Endothelial cell of umbilical vein (primary cell): Measurements from ENCODE around the gene MAP1B. TPM values are rescaled to one million over a fixed set of nuclear protein-coding genes. Genes with fewer than 3 reads are reported as not detected.

ENCODE experiments used
- BruUV-seq: library from RNA; stranded (reverse); fragments of 400-500 nt; replicated peaks from 2 replicates; lab custom pipeline; 2021; lab: Mats Ljungman, UMichigan
- CTCF ChIA-PET: fragments of 300-600, 350-600 bp; sonication (Branson Sonifier 250); formaldehyde crosslinking; loops from one replicate; lab custom pipeline; 2021; ENCODE audit warnings: antibody characterized with exemption, inconsistent platforms; lab: Charles Lee
- POLR2A ChIA-PET: fragments of 300-600, 350-600 bp; sonication (Branson Sonifier 250); formaldehyde crosslinking; loops from one replicate; lab custom pipeline; 2021; ENCODE audit warnings: antibody characterized with exemption, inconsistent platforms; lab: Charles Lee
- DNase-seq: peaks from one replicate; pipeline ENCODE4 v3.0.0-alpha.2; 2011; ENCODE audit warnings: low read depth, low spot score
- FAIRE-seq: peaks from 2 replicates; lab custom pipeline; 2011; peaks lifted over from hg19 to GRCh38; lab: Jason Lieb, UNC
- H2AFZ ChIP-seq: 2 replicates; pipeline ENCODE4 v1.6.0; 2012; ENCODE audit warnings: low read depth, low read length, control low read depth, inconsistent platforms
- H3K27ac ChIP-seq: 2 replicates; pipeline ENCODE4 v1.5.1; 2011; ENCODE audit warnings: low read depth, mild to moderate bottlenecking, control low read depth, low read length, moderate library complexity; ENCODE audit not compliant: insufficient read depth
- H3K27me3 ChIP-seq, 2 experiments: 2 replicates each; pipeline versions ENCODE4 v1.6.0 to v1.6.1; 2011; ENCODE audit warnings: low read length in 2 of 2, mixed read lengths in 1 of 2; ENCODE audit not compliant: control insufficient read depth in 2 of 2, insufficient read depth in 2 of 2
- H3K36me3 ChIP-seq, 2 experiments: 2 replicates in 1 of 2; 3 replicates in 1 of 2; pipeline ENCODE4 v1.5.1; 2011; ENCODE audit warnings: low read length in 2 of 2, mild to moderate bottlenecking in 1 of 2, moderate library complexity in 1 of 2; ENCODE audit not compliant: control insufficient read depth in 2 of 2, insufficient read depth in 2 of 2; ENCODE audit errors: extremely low read depth in 1 of 2
- H3K4me1 ChIP-seq: 3 replicates; pipeline ENCODE4 v1.5.1; 2011; ENCODE audit warnings: mild to moderate bottlenecking, low read length; ENCODE audit not compliant: control insufficient read depth, insufficient read depth; ENCODE audit errors: extremely low read depth
- H3K4me2 ChIP-seq: 2 replicates; pipeline ENCODE4 v1.6.1; 2011; ENCODE audit warnings: low read length, control low read depth, mixed read lengths; ENCODE audit not compliant: insufficient read depth
- H3K4me3 ChIP-seq, 3 experiments: fragments of 200-600 bp in 1 of 3; sonication (generic), shearing (Covaris generic) in 1 of 3; replicated peaks in 1 of 3; 2 replicates each; pipeline ENCODE4 v1.5.1; 2011 to 2016; ENCODE audit warnings: control low read depth in 3 of 3, low read length in 3 of 3, mild to moderate bottlenecking in 2 of 3, inconsistent platforms in 1 of 3, low read depth in 1 of 3, moderate library complexity in 1 of 3; ENCODE audit not compliant: insufficient read depth in 1 of 3
- H3K79me2 ChIP-seq: 2 replicates; pipeline ENCODE4 v1.6.0; 2012; ENCODE audit warnings: low read length, inconsistent platforms; ENCODE audit not compliant: control insufficient read depth, insufficient read depth
- H3K9ac ChIP-seq: replicated peaks from 2 replicates; pipeline ENCODE3; 2011; ENCODE audit warnings: low read length, control low read depth; ENCODE audit not compliant: insufficient read depth; ENCODE audit errors: extremely low read depth
- H3K9me1 ChIP-seq: replicated peaks from 3 replicates; pipeline ENCODE4 v1.6.0; 2011; ENCODE audit warnings: mild to moderate bottlenecking, low read length; ENCODE audit not compliant: control insufficient read depth, insufficient read depth; ENCODE audit errors: extremely low read depth
- H3K9me3 ChIP-seq: replicated peaks from 2 replicates; pipeline ENCODE4 v1.5.1; 2012; ENCODE audit warnings: low read length, inconsistent platforms; ENCODE audit not compliant: control insufficient read depth, insufficient read depth
- H4K20me1 ChIP-seq: replicated peaks from 2 replicates; pipeline ENCODE3; 2011; ENCODE audit warnings: mild to moderate bottlenecking, low read length; ENCODE audit not compliant: control insufficient read depth, insufficient read depth; ENCODE audit errors: extremely low read depth
- EZH2 ChIP-seq: IDR thresholded peaks from 2 replicates; pipeline ENCODE4 v1.6.1; 2012; ENCODE audit warnings: borderline replicate concordance, low read depth, mild to moderate bottlenecking, moderate library complexity, low read length, inconsistent platforms; ENCODE audit not compliant: severe bottlenecking
- FOS ChIP-seq: IDR thresholded peaks from 2 replicates; pipeline ENCODE4 v1.6.1; 2011; ENCODE audit warnings: mild to moderate bottlenecking, low read length, moderate library complexity, borderline replicate concordance; ENCODE audit not compliant: insufficient read depth
- GATA2 ChIP-seq: IDR thresholded peaks from 2 replicates; pipeline ENCODE4 v1.7.0; 2011; ENCODE audit warnings: low read depth, mild to moderate bottlenecking, moderate library complexity, mixed read lengths, low read length; ENCODE audit not compliant: insufficient read length, insufficient read depth
- JUN ChIP-seq: IDR thresholded peaks from 2 replicates; pipeline ENCODE4 v1.6.1; 2011; ENCODE audit warnings: borderline replicate concordance, low read depth; ENCODE audit not compliant: insufficient read length, insufficient read depth
- MYC ChIP-seq: IDR thresholded peaks from one replicate; pipeline ENCODE4 v1.6.1; 2011; ENCODE audit warnings: mild to moderate bottlenecking, low read depth, low read length
- POLR2A ChIP-seq: IDR thresholded peaks from 2 replicates; pipeline ENCODE4 v1.6.1; 2012; ENCODE audit warnings: low read depth, mild to moderate bottlenecking, control low read depth, low read length
- POLR2AphosphoS5 ChIP-seq: IDR thresholded peaks from 2 replicates; pipeline ENCODE4 v1.6.1; 2012; ENCODE audit warnings: low read depth, mild to moderate bottlenecking, control low read depth, low read length, moderate library complexity; ENCODE audit not compliant: insufficient read depth
- dilution Hi-C: fragments of 300-500 bp; cut with MboI; formaldehyde crosslinking; loops from one replicate; pipeline ENCODE4 v1.15.0; 2019; ENCODE audit warnings: low sequenced_read_pairs; ENCODE audit not compliant: extremely low pct_ligation_motif_present
- intact Hi-C: fragments of 100-400 bp; cut with micrococcal nuclease; formaldehyde crosslinking; loops from one replicate; pipeline ENCODE4 v1.10.0; 2022
- polyA plus RNA-seq, 4 experiments: library from polyadenylated mRNA; depleted of rRNA in 3 of 4; stranded (reverse) in 3 of 4; unstranded in 1 of 4; fragments of >200 nt; gene quantifications; 2 replicates each; pipeline versions ENCODE4 v1.2.1 to v1.2.3, GENCODE V29; 2011 to 2012; ENCODE audit warnings: missing spikeins in 1 of 4
- total RNA-seq: library from RNA; stranded (reverse); gene quantifications from 2 replicates; pipeline ENCODE4 v1.2.3, GENCODE V29; 2021
- TF ChIP-seq, protein P1 (sequence below): IDR thresholded peaks from 2 replicates; pipeline ENCODE4 v1.6.1; 2011; ENCODE audit not compliant: insufficient read depth, insufficient read length
- TF ChIP-seq, protein P2 (sequence below), 2 donors: IDR thresholded peaks; 1 replicate in 1 of 2; 2 replicates in 1 of 2; pipeline ENCODE4 v1.5.1; 2011; ENCODE audit warnings: low read length in 2 of 2, mild to moderate bottlenecking in 2 of 2, moderate library complexity in 2 of 2, control low read depth in 1 of 2, inconsistent platforms in 1 of 2, low read depth in 1 of 2; ENCODE audit not compliant: insufficient read depth in 1 of 2; ENCODE audit errors: extremely low read depth in 1 of 2

MAP1B gene
- total and polyA plus RNA-seq, 2 donors (not counting 3 experiments of a cell fraction or from before 2014, with no cell fraction given): 55.9 to 263 TPM

DNA sequence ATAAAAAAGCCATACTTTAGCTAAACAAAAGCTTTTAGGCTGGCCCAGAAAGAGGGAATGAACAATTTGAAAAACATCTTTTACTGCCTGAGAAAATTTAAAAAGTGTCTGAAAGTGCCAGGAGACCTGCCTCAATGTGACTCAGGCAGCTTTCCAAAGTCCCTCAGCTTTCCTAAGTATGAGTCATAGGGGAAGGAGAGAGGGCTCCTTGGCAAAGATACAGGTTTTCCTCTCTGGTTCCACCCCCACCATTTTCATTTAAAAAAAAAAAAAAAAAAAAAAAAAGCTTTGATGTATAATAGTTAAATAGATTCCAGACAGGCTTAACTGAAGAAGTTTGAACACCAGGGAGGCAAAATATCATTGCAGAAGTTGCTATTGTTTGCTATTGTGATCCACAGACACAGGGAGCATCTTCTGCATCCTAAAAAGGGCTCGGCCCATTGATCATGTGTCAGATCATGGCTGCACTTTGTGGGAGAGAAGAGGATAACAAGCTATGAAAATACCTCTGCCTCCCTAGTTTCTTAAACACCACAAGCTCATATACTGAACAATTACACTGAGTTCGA, 141.2 kb downstream of the MAP1B start:
- no peaks in the 10 kb centered on the region for H3K36me3 ChIP-seq
- peak overlapping the region; percentile 63 for H3K9ac ChIP-seq
- H3K9me1 ChIP-seq: no peaks in the 10 kb centered on the region
- POLR2A ChIA-PET: interaction anchor here (0.6 to 1.1 kb wide), 5 partner anchors 15 to 62 kb away, joined by 3 to 5 read pairs (median 4); no protein-coding TSS in a partner anchor
- H3K9me3 ChIP-seq: no peaks in the 10 kb centered on the region
- no peak overlapping the region for H2AFZ ChIP-seq
- peak overlapping the region; percentile 88 for H3K27ac ChIP-seq
- peak overlapping the region in 1 of 3 experiments; percentile 0 for H3K4me3 ChIP-seq
- H4K20me1 ChIP-seq: no peaks in the 10 kb centered on the region
- TF ChIP-seq, protein P1, sequence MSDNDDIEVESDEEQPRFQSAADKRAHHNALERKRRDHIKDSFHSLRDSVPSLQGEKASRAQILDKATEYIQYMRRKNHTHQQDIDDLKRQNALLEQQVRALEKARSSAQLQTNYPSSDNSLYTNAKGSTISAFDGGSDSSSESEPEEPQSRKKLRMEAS: no peak
- TF ChIP-seq JUN (peak; percentile 93), POLR2AphosphoS5 (peak; percentile 34), FOS (peak; percentile 96), POLR2A (no peak), GATA2 (peak; percentile 24)
- peak overlapping the region; percentile 74 for H3K4me2 ChIP-seq
- BruUV-seq: no TSS peak
- peak; percentile 85 for FAIRE-seq
- H3K79me2 ChIP-seq: peaks cover 12% of the 10 kb centered on the region
- H3K4me1 ChIP-seq: peaks cover 79% of the 10 kb centered on the region
- intact Hi-C loops: loop anchor here (5.0 to 10.0 kb wide), 3 partner anchors 96 to 596 kb away; partner anchors contain the start of gene MAP1B
- no peaks in the 10 kb centered on the region for H3K27me3 ChIP-seq
- dilution Hi-C loops: no loop called here
- CTCF ChIA-PET: interaction anchor here (0.7 to 3.7 kb wide), 16 partner anchors 9 to 465 kb away, joined by 3 to 19 read pairs (median 5); partner anchors contain the start of genes MRPS27 and PTCD2
- peak; percentile 97 for DNase-seq

DNA sequence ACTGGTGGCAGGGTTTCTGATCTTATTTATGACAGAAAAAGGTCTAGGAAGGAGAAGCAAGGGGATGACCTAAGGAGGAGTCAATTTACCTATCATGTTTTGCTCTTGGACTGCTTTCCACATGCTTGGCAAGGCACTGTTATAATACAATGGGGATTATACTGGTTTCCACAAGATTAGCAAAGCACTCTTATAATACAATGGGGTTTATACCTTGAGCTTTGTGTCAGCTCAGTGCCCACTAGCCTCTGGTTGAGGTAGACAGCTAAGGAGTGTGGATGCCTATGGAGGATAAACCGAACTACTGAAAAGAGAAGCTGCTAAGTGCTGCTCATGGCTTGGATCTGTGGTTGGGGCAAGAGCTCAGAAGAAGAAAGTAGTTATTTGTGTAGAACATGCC, 144.1 kb downstream of the MAP1B start:
- Histone ChIP-seq H3K4me1 (peaks cover 83% of the 10 kb centered on the region), H3K4me3 (no peak overlapping the region), H2AFZ (no peak overlapping the region), H3K9ac (no peak overlapping the region), H3K36me3 (no peaks in the 10 kb centered on the region), H3K9me1 (no peaks in the 10 kb centered on the region), H3K4me2 (no peak overlapping the region), H3K27me3 (no peaks in the 10 kb centered on the region), H3K27ac (no peak overlapping the region), H4K20me1 (no peaks in the 10 kb centered on the region), H3K9me3 (no peaks in the 10 kb centered on the region), H3K79me2 (peaks cover 13% of the 10 kb centered on the region)
- intact Hi-C loops: no loop called here
- FAIRE-seq (no peak), DNase-seq (no peak)
- dilution Hi-C loops: no loop called here
- no TSS peak for BruUV-seq
- ChIA-PET POLR2A (no interaction called here), CTCF (interaction anchor here (0.6 to 1.4 kb wide), 7 partner anchors 9 to 31 kb away, joined by 3 to 11 read pairs (median 3); no protein-coding TSS in a partner anchor)
- TF ChIP-seq POLR2A: no peak
- TF ChIP-seq, protein P2, sequence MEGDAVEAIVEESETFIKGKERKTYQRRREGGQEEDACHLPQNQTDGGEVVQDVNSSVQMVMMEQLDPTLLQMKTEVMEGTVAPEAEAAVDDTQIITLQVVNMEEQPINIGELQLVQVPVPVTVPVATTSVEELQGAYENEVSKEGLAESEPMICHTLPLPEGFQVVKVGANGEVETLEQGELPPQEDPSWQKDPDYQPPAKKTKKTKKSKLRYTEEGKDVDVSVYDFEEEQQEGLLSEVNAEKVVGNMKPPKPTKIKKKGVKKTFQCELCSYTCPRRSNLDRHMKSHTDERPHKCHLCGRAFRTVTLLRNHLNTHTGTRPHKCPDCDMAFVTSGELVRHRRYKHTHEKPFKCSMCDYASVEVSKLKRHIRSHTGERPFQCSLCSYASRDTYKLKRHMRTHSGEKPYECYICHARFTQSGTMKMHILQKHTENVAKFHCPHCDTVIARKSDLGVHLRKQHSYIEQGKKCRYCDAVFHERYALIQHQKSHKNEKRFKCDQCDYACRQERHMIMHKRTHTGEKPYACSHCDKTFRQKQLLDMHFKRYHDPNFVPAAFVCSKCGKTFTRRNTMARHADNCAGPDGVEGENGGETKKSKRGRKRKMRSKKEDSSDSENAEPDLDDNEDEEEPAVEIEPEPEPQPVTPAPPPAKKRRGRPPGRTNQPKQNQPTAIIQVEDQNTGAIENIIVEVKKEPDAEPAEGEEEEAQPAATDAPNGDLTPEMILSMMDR (IDR thresholded peaks at IDR 0.05; ENCODE audit: extremely low read depth in 1 of 2, insufficient read depth in 1 of 2, low read depth in 1 of 2, low read length in 2 of 2): no peak
- TF ChIP-seq GATA2: no peak
- no peak for TF ChIP-seq POLR2AphosphoS5
- TF ChIP-seq, protein P1: no peak
- TF ChIP-seq JUN: no peak
- TF ChIP-seq MYC: no peak
- no peak for TF ChIP-seq EZH2
- no peak for TF ChIP-seq FOS
